NOMO-1 (cell line): Measurements from ENCODE around the gene COX10.

Experiments
- DNase-seq, 2 experiments: peaks; one replicate each; lab custom pipeline; 2025; ENCODE audit not compliant: unreplicated experiment in 2 of 2; lab: John Stamatoyannopoulos, UW

Gene COX10

GRCh38 chr17:14068542-14069250, 608 bp upstream of the COX10 start:
- peak in 1 of 2 experiments; percentile 12 for DNase-seq

GRCh38 chr17:14070344-14070984, 1.2 kb downstream of the COX10 start:
- DNase-seq: no peak

- peak; percentile 0 to 12 for DNase-seq
Observed at GRCh38 chr17:14072881-14073280, 3.6 kb downstream of the COX10 start.

GRCh38 chr17:14078027-14078426, 8.7 kb downstream of the COX10 start:
- no peak for DNase-seq

GRCh38 chr17:14080847-14081251, 11.5 kb downstream of the COX10 start:
- DNase-seq: peak; percentile 48 to 68

GRCh38 chr17:14082848-14083247, 13.5 kb downstream of the COX10 start:
- DNase-seq: no peak

- no peak for DNase-seq
Observed at GRCh38 chr17:14084955-14085354, 15.7 kb downstream of the COX10 start.

- DNase-seq: no peak
Observed at GRCh38 chr17:14086189-14086588, 16.9 kb downstream of the COX10 start.

- DNase-seq: no peak
Observed at GRCh38 chr17:14089179-14089578, 19.9 kb downstream of the COX10 start.

- DNase-seq: no peak
Observed at GRCh38 chr17:14091367-14091766, 22.1 kb downstream of the COX10 start.

- no peak for DNase-seq
Observed at GRCh38 chr17:14092808-14093207, 23.5 kb downstream of the COX10 start.

GRCh38 chr17:14094676-14095601, 25.6 kb downstream of the COX10 start:
- DNase-seq: peak in 1 of 2 experiments; percentile 55

- no peak for DNase-seq
Observed at GRCh38 chr17:14095631-14096030, 26.3 kb downstream of the COX10 start.

- no peak for DNase-seq
Observed at GRCh38 chr17:14098246-14098645, 28.9 kb downstream of the COX10 start.

- DNase-seq: no peak
Observed at GRCh38 chr17:14101976-14102375, 32.7 kb downstream of the COX10 start.

- no peak for DNase-seq
Observed at GRCh38 chr17:14103836-14104235, 34.5 kb downstream of the COX10 start.

- DNase-seq: no peak
Observed at GRCh38 chr17:14104734-14105133, 35.4 kb downstream of the COX10 start.

GRCh38 chr17:14107889-14108288, 38.6 kb downstream of the COX10 start:
- DNase-seq: no peak

- DNase-seq: no peak
Observed at GRCh38 chr17:14112407-14112806, 43.1 kb downstream of the COX10 start.

GRCh38 chr17:14113137-14113536, 43.8 kb downstream of the COX10 start:
- no peak for DNase-seq

- no peak for DNase-seq
Observed at GRCh38 chr17:14116263-14117024, 47.1 kb downstream of the COX10 start.
